Activated CD4-positive, CD25-positive, alpha-beta regulatory T cell (primary cell): Measurements from ENCODE around the gene SPATA16.
"Not testable (repeated sequence)": the region's sequence is repeated elsewhere in the genome, so short reads cannot be mapped to it uniquely, and the experiment has no call there.

Experiments used
- DNase-seq, 4 experiments: peaks; one replicate each; lab custom pipeline; 2025; lab: John Stamatoyannopoulos, UW

Gene SPATA16

DNA sequence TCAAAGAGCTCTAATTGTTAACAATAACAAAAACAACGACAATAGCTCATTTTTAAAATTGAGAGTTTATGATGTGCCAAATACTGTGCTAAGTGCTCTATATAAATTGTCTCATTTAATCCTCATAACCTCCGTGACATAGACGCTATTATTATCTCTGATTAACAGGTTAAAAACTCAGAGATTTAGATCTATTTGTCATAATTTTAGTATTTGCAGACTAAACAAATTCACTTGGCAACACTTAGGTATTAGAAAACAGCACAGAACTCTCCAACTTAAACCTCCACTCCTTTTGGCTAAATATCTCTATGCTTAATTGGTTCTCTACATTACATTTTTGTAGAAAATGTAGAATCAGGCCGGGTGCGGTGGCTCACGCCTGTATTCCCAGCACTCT, 136.4 kb downstream of the SPATA16 start:
- DNase-seq, result no peak

DNA sequence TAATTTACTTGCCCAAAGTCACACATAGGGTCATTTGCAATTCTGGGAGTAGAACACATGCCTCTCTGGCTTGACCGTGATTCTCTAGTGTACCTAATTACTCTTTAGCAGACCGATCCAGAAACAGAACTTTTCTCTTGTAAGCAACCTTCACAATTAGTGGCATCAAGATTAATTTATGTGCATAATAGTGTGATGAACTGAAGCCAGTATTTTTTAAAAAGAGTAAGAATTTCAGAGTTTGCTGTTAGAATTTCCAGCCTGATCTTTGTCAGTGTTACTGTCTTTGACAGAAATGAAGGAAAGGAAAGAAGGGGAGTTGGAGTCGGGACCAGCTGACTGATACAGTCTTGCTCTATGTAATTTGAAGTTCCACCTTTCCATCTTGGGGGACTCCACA, 137.1 kb downstream of the SPATA16 start:
- DNase-seq, result no peak

DNA sequence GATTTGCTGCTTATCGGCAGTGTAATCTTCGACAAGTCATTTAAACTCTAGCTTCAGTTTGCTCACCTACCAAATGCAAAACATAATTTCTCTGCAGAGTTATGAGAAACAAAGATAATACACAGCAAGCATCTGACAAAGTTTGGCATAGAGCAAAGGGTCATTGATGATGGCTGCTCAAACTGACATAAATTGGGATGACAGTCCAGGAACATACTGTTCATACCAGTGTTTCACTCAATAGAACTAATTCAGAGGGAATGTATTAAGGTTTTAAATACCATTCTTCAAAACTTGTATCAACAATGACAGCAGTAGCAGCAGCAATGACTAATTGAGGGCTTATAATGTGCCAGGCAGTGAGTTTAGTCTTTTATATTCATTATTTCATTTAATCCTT, 137.6 kb downstream of the SPATA16 start:
- DNase-seq, result no peak

DNA sequence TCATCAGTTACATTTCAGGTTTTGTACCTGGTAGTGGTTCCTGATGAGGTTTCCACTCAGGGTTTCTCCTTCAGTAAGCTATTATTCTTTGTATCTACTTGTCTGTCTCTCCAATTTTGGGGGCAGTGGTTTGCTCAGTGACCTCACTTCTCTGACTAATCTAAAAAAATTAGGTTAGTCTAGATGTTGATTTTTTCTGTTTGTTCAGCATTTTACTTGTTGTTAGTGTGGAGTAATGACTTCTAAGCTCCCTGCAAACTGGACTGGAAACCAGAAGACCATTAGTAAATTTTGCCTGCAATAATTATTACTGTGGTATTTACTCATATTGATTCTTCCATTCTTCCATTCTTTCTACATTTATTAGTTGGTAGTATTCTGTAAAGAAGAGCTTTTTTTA, 139.4 kb downstream of the SPATA16 start:
- DNase-seq, result no peak

DNA sequence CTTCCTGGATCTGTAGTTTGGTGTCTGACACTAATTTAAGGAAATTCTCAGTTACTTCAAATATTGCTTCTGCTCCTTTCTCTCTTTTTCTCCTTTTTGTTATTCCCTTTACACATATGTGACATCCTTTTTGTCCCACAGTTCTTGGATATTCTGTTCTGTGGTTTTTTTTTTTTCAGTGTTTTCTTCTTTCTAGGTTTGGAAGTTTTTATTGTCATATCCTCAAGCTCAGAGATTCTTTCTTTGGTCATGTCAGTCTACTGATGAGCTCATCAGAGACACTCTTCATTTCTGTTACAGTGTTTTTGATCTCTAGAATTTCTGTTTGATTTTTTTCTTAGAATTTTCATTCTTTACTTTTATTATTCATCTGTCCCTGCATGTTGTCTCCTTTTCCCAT, 140.5 kb downstream of the SPATA16 start:
- no peak for DNase-seq

DNA sequence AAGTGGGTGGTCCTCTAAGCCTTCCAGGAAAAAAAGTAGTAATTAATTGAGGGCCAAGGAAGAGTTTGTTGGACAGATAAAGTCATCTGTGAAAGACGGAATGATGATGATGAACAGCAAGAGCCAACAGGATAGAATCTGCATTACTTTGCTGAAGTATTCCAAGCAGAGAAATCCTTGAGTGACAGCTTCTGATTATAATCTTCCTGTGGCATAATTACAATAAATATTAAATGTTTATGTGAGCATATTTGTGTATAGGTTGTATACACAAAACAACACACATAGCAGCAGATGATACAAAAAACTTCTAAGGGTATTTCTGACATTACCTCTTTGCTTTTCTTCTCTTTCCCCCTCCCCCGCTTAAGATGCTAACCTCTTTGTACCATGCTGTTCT, 147.6 kb downstream of the SPATA16 start:
- no peak for DNase-seq

DNA sequence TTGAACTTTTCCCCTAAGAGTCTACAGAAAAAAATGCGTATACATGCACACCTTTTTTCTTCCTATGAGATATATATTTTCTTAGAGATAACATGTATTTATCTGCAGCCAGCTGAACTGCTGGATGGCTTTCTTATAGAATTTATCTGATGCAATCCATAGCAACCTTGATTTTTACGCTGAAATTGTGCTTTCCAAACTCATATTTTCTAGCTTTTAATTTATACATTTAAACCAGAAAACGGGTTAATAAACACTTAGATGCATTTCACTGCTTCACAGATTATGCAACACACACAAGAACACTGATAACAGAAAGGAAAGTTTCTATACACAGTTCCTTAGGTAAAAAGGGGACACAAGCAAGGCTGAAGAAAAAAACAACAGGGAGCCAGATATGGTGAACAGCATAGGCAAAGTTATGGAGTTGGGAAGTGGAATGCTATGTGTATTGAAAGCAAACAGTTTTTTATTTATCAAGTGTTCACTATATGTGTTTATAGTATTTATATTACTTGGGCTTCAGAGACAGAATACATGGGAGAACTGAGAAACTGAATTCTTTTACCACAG, 149.5 kb downstream of the SPATA16 start:
- DNase-seq, result no peak

DNA sequence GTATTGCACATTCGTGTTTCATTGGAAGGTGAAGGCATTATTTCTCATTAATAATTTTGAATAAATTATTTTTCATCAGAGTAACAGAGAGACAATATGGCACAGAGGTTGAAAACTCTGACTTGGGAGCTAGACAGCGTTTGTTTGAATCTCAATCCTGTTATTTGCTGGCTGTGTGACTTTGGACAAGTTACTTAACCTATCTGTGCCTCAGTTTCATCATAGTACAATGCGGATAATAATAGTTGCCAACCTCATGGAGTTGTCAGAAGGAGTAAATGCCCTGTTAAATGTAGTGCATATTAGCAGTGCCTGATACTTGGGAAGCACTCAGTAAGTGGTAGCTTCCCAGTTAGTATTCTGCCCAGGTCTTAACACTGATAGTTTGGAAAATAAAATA, 151.7 kb downstream of the SPATA16 start:
- no peak for DNase-seq

DNA sequence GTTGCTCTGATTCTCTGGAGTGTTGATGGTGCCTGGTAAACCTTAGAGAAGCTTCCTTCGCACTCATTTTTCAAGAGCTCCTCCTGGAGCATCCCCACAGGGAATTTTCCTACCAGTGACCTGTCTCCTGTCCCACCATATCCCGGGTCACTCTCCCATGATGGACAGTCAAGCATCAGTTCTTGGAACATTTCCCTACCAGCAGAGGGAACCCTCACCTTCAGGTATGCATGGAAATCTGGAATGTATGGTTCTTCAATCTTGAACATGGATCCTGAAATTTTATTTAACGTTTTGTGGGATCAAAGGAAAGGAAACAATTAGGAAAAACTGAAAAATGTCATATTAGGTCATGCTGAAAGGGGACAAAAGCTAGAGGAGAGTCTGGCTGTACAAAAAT, 153.8 kb downstream of the SPATA16 start:
- no peak for DNase-seq

DNA sequence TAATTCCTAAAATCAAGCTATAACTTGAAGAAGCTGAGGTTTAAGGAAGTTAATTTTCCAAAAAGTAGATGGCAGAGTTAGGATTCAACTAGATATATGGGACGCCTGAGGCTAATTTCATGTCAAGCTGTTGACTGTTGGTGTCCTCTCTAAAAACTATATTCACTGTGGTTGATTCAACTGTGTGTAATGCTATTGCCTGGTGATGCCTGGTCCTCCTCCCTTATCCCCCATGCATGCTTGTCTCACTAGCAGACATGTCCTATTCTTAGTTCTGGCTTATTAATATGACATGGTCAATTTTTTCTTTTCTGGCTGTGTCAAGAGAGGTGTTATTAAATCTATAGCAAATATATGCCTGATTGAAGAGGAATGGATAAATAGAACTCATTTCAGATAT, 156.1 kb downstream of the SPATA16 start:
- no peak for DNase-seq

DNA sequence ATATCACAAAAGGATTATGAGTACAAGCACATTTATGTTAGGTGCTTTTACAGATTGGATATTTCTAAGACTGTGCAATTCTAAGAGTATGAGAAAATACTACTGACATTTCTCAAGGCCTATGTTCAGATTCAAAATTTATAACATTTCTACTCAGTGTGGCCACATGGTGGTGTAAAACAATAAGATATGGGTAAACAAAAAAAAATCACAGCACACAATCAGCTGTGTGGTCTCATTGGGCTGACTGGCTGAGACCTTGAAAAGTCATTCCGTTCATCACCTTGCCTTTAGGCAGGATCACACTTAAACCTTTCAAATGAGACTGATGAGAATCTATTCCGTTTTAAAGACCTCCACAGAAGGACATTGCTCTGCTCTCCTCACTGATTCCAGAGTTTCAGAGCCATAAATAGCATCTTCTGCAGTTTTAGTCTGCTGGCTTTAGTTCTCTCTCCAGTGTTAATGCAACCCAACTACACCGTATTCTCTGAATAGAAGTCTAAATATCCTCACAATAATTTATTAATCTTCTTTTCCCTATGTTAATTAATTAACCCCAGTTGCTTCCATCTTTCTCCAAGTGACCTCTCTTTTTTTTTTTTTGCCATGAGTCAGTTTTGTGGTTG, 158.2 kb downstream of the SPATA16 start:
- no peak for DNase-seq

DNA sequence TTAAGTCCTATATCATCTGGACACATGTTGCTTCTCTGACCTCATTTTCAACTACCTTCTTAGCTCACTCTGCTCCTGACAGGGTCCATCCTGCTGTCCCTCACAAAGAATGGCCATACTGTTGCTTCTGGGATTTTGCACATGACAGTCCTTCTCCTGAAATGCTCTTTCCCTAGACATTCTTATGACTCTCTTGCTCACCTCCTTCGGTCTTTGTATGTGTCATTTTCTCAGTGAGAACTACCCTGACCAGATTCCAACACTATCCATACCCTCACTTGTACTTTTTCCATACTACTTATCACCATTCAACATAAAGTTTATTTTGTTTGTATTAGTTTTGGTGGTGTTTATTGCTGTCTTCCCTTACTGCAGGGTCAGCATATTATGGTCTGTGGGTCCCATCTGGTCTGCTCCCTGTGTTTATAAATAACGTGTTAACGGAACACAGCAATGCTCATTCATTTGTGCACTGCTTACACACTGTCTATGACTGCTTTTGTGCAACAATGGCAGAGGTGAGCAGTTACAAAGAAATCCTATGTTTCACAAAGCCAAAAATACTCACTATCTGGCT, 159.5 kb downstream of the SPATA16 start:
- no peak for DNase-seq

DNA sequence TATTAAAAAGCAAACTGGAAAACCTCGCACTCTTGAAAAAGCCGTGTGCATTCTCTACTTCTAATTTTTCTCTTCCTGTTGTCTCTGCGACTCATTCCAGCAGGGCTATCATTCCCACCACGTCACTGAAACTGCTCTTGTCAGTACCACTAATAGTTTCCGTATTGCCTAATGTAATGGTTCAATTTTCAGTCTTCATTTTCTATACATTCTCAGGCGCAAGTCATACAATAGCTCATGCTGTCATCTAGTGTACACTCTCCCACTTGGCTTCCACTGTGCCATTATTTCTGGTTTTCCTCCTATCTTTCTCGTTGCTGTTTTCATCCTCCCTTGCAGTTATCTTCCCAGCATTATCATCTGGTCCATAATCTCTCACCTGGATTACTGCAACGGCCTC, 160.2 kb downstream of the SPATA16 start:
- no peak for DNase-seq

DNA sequence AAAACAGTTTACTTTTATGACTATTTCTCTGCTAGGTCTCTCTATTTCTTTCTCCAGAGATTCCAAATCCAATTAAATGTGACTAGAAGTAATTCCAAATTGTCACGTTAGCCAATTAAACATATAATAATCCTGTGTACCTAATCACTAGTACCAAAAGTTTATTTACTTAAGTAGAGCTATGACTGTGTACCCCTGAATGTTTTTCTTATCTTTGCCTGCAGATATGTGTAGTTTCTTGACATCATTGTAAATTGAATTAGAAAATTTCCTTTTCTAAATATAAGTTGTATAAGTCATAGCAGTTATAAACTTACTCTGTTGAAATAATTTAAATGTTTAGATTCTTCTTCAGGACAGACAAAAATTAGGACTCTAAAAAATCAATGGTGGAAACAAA, 163.3 kb downstream of the SPATA16 start:
- no peak for DNase-seq

DNA sequence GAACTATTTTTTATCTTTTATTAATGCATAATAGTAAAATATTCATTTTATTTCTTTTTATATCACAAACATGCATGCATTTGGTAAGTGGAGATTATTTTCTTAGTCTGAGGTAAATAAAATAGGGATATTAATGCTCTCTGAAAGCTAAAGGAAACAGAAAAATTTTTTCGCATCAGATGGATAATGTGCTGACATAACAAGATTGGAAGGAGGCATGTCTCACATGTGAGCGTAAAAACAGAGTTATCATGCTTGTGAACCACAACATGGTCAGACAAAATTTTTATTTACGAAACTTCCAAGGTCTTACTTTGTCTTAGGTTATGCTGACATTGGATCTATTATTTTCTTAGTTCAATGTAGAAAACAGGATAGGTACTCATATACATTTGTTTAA, 166.1 kb downstream of the SPATA16 start:
- DNase-seq, result no peak

DNA sequence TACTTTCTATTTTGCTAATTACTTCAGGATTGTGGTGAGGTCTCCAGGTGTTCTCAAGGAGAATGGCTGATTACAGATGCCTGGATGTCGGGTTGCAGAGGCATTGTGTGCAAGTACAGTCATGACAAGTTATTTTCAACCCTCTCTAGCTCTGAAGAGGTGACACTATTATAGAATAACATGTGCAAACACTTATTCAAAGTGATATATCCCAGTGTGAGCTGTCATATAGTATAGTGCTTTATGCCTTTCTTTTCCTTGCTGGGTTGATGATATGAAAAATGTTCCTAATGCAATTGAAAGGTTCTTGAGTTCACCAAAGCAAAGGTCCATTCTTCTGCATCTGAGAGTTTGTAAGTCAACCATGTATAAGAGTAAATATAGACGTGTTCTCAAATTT, 167.2 kb downstream of the SPATA16 start:
- DNase-seq, result no peak

DNA sequence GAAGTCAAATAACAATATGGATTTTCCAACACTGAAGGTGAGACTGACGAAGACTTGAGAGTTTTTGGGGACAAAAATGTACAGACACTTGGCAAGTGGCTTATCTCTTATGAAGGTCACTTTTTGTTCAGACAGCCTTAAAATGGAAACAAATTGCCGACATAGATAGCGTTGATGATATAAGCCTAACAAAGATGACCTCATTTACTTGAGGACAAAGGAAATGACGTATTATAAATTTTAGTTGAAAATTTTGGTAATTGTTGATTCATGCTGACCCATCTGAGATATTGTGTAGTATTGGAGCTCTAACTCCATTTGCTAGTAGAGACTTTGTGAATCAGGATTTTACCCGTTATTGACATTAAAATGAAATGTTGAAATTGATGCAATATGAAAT, 168.3 kb downstream of the SPATA16 start:
- no peak for DNase-seq

DNA sequence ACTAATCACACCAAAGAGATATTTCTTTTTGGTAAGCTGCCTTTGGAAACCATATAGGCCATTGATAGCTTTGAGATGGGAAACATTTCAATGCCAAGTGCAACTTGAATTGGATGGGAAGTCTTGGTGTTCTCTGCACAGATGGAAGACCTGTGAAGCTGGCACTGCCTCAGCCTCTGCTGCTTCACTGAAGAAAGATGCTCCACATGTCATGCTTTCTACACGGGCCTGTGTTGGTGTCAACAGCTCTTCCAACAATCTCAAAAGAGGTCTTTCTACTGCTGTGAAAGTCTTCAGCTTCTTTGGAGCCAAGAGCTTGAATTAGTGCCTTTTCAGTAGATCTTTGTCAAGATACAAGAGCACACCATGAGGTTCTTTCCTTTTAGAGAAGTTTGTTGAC, 169.0 kb downstream of the SPATA16 start:
- DNase-seq, result no peak

DNA sequence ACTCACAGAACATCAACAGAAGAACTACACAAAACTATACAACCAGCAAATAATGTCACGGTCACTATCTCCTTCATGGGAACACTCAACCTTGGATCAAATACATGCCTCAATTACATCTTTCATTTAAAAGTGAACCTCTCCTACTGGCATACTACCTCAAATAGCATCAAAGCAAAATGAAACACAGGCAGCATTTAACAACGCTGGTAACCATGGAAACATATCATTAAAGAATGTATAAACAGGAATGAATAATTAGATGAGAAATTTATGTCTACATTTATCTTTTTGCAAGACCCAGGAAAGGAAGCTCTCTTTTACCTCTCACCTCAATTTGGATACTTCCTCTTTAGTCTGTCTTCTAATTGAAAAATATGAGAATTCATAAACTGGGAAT, 172.4 kb downstream of the SPATA16 start:
- DNase-seq, result no peak

DNA sequence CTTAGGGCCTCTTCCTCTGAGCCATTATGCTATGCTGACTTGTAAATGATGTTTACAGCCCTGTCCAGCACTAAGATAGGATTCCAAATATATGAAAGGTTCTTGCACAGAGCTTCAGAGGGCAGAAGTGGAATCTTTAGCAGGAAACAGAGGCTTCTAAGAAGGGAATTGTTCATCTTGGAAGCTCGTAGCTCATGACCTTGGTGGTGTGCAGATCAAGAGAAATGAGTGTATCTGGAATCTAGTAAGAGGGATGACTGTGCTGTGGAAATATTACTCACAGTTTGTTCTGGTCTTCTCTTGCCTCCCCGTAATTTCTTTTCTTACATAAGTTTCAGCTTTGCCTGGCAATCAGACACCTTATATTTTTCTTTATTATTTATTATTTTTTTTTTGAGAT, 175.8 kb downstream of the SPATA16 start:
- no peak for DNase-seq

DNA sequence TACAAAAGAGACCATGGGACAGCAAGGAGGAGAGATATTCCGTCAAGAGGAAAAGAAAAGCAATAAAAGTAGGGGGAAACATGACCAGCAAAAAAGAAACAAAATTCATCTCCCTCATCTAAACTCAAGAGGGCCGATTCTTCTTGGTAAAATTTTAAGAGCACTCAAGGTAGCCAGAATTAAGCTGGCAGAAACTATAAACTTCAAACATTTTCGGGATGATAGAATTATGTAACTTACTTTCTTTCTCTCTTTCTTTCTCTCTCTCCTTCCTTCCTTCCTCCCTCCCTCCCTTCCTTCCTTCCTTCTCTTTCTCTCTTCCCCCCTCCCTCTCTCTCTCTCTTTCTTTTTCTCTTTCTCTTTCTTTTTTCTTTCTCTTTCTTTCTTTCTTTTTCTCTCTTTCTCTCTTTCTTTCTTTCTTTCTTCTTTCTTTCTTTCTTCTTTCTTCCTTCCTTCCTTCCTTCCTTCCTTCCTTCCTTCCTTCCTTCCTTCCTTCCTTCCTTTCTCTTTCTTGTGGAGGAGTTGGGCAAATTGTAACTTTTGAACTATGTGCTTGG, 180.3 kb downstream of the SPATA16 start:
- DNase-seq, result not testable (repeated sequence)

DNA sequence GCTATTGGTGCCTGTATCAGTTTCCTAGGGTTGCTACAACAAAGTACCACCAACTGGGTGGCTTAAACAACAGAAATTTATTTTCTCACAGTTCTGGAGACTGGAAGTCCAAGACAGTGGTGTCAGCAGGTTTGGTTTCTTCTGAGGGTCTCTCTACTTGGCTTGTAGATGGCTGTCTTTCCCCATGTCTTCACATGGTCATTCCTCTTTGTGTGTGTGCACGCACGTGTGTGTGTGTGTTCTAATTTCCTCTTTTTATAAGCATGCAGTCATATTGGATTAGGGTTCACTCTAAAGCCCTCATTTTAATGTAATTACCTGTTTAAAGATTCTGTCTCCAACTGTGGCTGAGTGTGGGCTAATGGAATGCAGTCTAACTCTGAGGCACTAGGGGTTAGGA, 182.5 kb downstream of the SPATA16 start:
- DNase-seq, result no peak

DNA sequence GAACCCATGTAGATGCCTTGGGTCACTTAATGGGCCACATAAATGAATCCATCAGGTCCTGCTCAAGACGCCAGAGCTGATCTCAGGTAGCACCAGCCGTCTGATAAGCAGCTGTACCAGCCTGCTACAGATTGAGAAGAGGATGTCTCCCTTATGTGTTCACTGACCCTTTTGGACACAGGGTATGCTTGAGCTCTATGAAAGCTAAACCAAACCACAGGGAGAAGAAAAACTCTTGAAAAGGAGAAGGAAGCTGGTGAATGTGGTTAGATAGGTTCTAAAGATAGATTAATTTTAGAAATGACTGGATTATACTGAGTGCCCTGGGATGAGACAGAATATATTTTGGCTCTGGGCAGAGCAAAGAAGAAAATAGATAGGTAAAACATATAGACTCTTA, 187.5 kb downstream of the SPATA16 start:
- no peak for DNase-seq

DNA sequence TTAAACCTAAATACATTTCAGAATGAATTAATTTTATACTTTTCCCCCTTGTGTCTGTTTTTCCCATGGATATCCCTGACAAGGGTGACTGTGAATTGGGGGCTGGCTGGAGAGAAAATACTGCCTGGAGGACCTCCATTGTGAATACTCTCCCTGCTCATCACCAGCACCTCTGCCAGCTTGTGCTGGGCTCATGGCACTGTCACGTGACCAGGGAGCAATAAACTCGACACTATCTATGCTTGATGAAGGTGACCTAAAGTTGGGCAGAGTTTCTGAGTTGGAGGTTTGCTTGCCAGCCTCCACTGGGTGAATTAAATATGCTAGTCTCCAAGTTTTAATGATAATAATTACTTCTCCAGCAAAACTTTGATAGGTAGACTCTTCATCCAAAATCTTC, 189.5 kb downstream of the SPATA16 start:
- no peak for DNase-seq
